Activated CD4-positive, alpha-beta T cell treated with anti-CD3 and anti-CD28 coated beads, Interleukin-2, amount 10 ng/mL, durations not matched to agents 24 days and 14 days (primary cell): Measurements from ENCODE around the gene TRMT61A. TPM values are rescaled to one million over a fixed set of nuclear protein-coding genes. Genes with fewer than 3 reads are reported as not detected.

Experiments used
- DNase-seq: peaks from one replicate; pipeline ENCODE4 v3.0.0; 2022
- H3K27ac Mint-ChIP-seq: one replicate; pipeline ENCODE4 v1.8.0; 2022; ENCODE audit warnings: mild to moderate bottlenecking, mixed read lengths
- H3K27me3 Mint-ChIP-seq: one replicate; pipeline ENCODE4 v1.8.0; 2022; ENCODE audit warnings: mixed read lengths
- H3K36me3 Mint-ChIP-seq: one replicate; pipeline ENCODE4 v1.8.0; 2022; ENCODE audit warnings: low read depth, mild to moderate bottlenecking, mixed read lengths
- H3K4me1 Mint-ChIP-seq: one replicate; pipeline ENCODE4 v1.8.0; 2021; ENCODE audit warnings: mixed read lengths
- H3K4me3 Mint-ChIP-seq: one replicate; pipeline ENCODE4 v1.8.0; 2022; ENCODE audit warnings: mild to moderate bottlenecking, moderate library complexity, mixed read lengths
- H3K9me3 Mint-ChIP-seq: one replicate; pipeline ENCODE4 v1.8.0; 2021; ENCODE audit warnings: mixed read lengths
- intact Hi-C: fragments of 100-400 bp; cut with micrococcal nuclease; formaldehyde crosslinking; loops from one replicate; pipeline ENCODE4 v1.15.1; 2023
- total RNA-seq: library from RNA; stranded (reverse); gene quantifications from 2 replicates; pipeline ENCODE4 v1.2.3, GENCODE V29; 2022

TRMT61A gene
- total RNA-seq, 1 donor from 2014 or later = 22.7 TPM

- DNase-seq = no peak
- Mint-ChIP-seq H3K27ac (no peak overlapping the region), H3K4me1 (no peaks in the 10 kb centered on the region), H3K9me3 (no peaks in the 10 kb centered on the region), H3K36me3 (peaks cover 4% of the 10 kb centered on the region), H3K27me3 (no peaks in the 10 kb centered on the region), H3K4me3 (no peak overlapping the region)
- intact Hi-C loops = no loop called here
Observed at GRCh38 chr14:103581206-103581605, 52.2 kb downstream of the TRMT61A start.

DNA sequence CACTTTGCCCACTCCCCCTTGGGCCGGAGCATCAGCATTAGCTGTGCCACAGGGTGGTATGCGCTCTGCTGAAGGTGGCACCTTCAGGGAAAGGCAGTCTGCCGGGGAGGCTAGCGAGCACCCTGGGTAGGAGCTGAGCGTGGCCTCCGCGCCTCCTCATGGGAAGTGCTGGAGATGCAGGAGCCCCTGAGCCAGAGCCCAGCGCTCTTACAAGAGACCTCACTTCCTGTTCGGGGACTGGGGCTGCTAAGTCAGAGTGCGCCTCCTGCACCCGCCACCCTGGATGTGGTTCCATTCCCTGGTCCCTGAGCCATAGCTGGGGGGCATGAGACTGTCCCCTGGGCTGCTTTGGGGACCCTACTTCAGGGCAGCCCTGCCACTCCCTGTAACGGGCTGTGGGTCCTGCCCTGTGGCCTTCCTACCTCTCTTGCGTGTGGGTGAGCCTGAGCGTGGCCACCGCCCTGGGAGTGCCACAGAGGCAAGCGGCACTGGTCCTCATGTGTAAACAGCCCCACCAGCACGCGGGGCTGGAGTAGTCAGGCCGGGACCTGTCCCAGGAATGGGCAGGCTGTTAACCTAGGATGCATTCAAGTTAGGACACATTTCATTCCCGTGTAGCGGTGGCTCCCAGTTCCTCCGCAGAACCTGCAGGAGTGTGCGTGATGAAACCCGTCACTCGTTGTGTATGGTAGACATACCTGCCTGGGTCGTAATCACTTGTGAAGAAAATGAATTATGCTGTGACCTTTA is 53.1 kb downstream of the TRMT61A start:
- peaks cover 1% of the 10 kb centered on the region for H3K4me1 Mint-ChIP-seq
- no peaks in the 10 kb centered on the region for H3K27me3 Mint-ChIP-seq
- no peaks in the 10 kb centered on the region for H3K9me3 Mint-ChIP-seq
- H3K27ac Mint-ChIP-seq = no peak overlapping the region
- intact Hi-C loops = no loop called here
- peaks cover 5% of the 10 kb centered on the region for H3K36me3 Mint-ChIP-seq
- DNase-seq = no peak
- H3K4me3 Mint-ChIP-seq = no peak overlapping the region

DNA sequence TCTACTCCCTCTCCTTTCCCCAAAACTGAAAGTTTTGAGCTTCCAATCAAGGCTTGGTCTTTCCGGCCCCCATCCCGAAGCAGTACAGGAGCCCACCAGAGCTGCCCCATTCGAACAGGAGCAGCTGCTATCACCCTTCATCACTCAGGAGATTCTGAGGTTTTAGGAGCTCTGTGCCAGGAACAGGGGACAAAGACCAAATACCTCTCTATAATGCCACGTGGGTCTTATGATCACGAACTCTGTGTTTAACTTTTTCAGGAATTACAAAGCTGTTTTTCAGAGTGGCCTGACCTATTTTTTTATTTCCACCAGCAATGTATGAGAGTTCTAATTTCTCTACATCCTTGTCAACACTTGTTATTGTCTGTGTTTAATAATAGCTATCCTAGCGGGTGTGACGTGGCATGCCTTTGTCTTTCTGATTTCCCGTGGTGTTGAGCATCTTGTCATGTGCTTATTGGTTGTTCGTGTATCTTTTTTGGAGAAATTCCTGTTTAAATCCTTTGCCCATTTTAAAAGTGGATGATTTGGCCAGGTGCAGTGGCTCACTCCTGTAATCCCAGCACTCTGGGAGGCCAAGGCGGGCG is 55.4 kb downstream of the TRMT61A start:
- H3K4me3 Mint-ChIP-seq = no peak overlapping the region
- no peaks in the 10 kb centered on the region for H3K27me3 Mint-ChIP-seq
- no peak for DNase-seq
- H3K36me3 Mint-ChIP-seq = peaks cover 6% of the 10 kb centered on the region
- H3K27ac Mint-ChIP-seq = peak overlapping the region; percentile 66
- intact Hi-C loops = no loop called here
- H3K9me3 Mint-ChIP-seq = no peaks in the 10 kb centered on the region
- H3K4me1 Mint-ChIP-seq = peaks cover 1% of the 10 kb centered on the region

Other genes starting within 250 kb of the TRMT61A start
- 258 and 260 TPM in 2 replicates for gene EIF5, start 195.0 kb upstream of the TRMT61A start, total RNA-seq
- gene MARK3, start 143.8 kb upstream of the TRMT61A start, total RNA-seq = 82.0 and 89.7 TPM in 2 replicates
- gene CKB, start 6.4 kb upstream of the TRMT61A start, total RNA-seq = 14.2 and 21.1 TPM in 2 replicates
- 32.1 and 33.9 TPM in 2 replicates for gene BAG5, start 33.5 kb downstream of the TRMT61A start, total RNA-seq
- 38.4 and 41.2 TPM in 2 replicates for gene COA8, start 33.8 kb downstream of the TRMT61A start, total RNA-seq
- gene KLC1, start 100.0 kb downstream of the TRMT61A start, total RNA-seq = 132 and 155 TPM in 2 replicates
- gene XRCC3, start 186.3 kb downstream of the TRMT61A start, total RNA-seq = 70.3 and 75.8 TPM in 2 replicates
- 21.4 and 23.9 TPM in 2 replicates for gene ZFYVE21, start 186.6 kb downstream of the TRMT61A start, total RNA-seq